Stimulated activated CD8-positive, alpha-beta memory T cell treated with anti-CD3 and anti-CD28 coated beads, Interleukin-15, amount 100 ng/mL, for 1 hour (primary cell): ENCODE results near the gene TMC2.
"Not testable (repeated sequence)": the region's sequence is repeated elsewhere in the genome, so short reads cannot be mapped to it uniquely, and the experiment has no call there.

Experiments
- DNase-seq: peaks from one replicate; pipeline ENCODE4 v3.0.0-alpha.2; 2020; ENCODE audit warnings: low read depth

The TMC2 gene

DNA sequence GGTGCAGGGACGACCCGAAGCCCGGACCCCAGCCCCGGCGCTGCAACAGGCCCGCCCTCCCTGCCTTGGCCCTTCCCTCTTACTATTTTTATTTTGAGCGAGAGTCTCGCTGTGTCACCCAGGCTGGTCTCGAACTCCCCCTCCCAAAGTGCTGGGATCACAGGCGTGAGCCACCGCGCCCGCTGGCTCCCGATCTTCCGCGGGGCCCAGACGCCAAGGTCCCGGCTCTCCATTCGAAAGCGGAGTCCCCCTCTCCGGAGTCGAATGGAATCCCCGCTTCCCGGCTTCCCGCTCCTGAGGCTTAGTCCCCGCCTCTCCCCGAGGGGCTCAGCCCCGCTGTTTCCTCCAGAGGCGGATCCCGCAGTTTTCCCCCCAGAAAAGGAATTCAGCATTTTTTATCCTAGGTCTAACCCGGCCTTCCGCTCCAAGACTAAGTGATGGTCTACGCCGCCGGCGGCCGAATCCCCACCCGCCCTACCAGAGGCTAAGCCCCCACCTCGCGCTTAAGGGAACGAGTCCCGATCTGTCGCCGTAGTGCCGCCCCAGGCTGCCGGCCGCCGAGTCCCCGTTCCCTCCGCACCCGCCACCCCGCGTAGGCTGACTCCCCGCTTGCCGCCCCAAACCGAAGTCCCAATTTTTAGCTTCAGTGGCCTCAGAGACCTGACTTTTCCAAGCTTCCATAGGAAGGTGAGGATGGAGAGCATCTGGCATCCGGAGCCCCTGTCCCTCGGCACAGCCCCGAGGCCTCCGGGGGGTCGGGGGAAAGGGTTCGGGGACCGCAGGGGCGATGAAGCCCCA is 11.5 kb upstream of the TMC2 start:
- DNase-seq: no peak

DNA sequence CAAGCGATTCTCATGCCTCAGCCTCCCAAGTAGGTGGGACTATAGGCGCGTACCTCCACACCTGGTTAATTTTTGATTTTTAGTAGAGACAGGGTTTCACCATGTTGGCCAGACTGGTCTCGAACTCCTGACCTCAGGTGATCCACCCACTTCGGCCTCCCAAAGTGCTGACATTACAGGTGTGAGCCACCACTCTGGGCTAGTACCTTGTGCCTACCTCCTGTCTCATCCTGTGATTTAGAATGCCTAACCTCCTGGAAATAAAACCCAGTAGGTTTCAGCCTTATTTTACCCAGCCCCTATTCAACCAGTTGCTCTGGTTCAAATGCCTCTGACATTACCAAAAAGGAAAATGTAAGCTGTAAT is 10.2 kb upstream of the TMC2 start:
- not testable (repeated sequence) for DNase-seq

DNA sequence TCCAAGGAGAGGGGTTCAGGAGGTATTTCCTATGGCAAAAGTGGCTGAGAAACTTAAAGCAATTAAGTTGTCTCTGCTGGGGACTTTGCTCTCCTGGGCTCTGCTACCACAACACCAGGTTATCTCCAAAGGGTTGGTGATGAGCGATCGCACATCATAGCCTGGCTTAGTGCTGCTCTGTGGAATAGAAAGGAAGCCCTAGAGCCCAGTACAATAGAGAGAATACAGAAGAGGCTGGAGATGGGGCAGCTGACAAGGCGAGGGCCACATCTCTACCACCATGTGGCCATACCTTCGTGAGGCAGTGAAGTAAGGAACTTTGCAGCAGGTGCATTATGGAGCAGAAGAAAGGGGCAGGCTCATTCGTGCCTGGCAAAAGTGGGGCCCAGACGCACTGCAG is 8.6 kb upstream of the TMC2 start:
- DNase-seq: no peak

DNA sequence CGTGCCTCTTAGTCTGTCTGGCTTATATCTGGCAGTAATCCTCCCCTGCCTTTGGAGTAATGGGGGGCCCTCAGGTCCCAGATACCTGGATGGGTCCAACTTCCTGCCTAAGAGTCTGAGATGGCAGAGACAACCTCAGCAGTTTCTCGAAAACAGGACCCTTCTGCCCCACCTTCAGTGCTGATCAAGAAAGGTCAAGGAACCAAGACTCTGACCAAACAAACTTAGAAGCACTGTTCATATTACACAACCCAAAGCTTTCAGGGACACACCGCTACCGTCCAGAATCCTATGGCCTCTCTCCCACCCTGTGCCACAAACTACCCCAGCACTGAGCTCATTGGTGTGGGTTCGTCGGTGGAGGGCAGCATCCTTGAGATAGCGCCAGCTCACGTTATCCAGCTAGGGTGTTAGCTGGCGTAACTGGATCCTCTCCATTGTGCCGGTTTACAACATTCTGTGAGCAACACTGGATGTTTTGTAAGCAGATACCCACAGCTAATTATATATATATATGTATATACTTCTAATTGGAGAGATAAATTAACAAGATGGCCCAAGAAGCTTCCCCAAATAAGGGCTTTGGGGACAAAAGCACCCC is 7.6 kb upstream of the TMC2 start:
- no peak for DNase-seq

GRCh38 chr20:2533118-2533517 is 3.3 kb upstream of the TMC2 start:
- no peak for DNase-seq

- DNase-seq: no peak
Observed at GRCh38 chr20:2535711-2536559, 438 bp upstream of the TMC2 start.

- DNase-seq: no peak
Observed at GRCh38 chr20:2537101-2537500, 728 bp downstream of the TMC2 start.

- no peak for DNase-seq
Observed at GRCh38 chr20:2538356-2538755, 2.0 kb downstream of the TMC2 start.

GRCh38 chr20:2538931-2539720 is 2.8 kb downstream of the TMC2 start:
- DNase-seq: no peak

- DNase-seq: no peak
Observed at GRCh38 chr20:2541940-2542339, 5.6 kb downstream of the TMC2 start.

- DNase-seq: no peak
Observed at GRCh38 chr20:2542361-2542760, 6.0 kb downstream of the TMC2 start.

DNA sequence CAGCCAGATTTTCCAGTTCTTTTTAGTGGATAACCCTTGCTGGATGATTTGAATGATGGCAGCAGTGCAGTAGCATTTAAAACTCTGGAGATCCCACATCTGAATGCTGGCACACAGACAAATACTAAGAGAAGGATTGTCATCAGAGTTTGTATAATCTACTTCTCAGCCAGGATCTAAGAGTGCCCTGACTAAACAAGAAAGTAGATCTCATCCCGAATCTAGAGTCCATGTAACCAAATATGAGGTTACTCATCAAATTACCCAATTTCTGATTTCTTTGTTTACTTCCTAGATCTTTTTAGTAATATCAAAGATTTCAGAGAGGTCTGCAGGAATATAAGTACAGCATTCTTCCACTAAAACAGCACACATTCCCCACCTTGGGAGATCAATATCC is 7.8 kb downstream of the TMC2 start:
- DNase-seq: no peak

GRCh38 chr20:2545594-2545993 is 9.2 kb downstream of the TMC2 start:
- no peak for DNase-seq

DNA sequence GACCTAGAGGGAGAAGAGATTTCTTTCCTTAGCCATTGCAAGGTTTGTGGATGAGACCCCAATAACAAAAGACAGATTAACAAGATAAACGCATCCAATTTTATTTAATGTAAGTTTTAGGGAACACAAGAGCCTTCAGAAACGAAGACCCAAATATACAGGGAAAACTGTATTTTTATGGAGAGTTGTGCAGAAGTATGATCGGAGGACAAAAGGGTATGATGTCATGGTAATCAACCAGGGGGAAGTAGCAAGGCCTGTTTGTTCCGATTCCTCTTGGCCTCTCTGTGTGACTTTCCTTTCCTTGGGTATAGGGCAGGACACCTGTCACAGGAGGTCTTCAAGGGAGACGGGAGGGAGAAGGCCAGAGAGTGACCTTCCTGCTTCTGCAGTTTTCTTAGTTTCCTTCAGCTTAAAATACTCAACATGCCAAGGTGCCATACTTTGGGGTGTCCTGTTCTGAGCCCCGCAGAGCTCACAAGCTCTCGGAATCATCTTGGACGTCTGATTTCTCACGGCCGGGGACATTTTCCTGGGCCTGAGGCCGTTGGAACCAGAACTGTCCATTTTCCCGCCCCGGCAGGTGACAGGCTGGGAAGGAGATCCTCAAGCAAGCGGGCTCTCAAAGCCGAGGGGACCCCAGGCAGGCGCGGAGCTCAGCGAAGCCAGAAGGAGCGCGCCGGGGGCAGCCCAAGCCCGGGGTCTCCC is 21.7 kb downstream of the TMC2 start:
- DNase-seq: no peak

GRCh38 chr20:2558581-2559278 is 22.4 kb downstream of the TMC2 start:
- DNase-seq: no peak

DNA sequence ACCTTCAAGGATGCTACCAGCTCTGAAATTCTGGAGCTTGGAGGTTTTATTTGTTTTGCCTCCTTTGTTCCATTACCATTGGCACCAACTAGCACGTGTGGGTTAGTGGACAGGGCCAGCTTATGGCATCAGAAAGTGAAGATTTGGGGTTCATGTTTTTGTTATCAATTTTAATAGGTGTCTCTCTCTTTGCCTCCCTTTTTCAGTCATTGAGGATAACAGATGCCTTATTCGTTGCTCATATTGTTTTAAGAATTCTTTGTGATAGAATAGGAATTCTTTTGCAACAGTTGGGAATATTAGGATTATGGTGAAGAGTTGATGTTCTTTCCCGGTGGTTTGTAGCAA is 22.9 kb downstream of the TMC2 start:
- no peak for DNase-seq

DNA sequence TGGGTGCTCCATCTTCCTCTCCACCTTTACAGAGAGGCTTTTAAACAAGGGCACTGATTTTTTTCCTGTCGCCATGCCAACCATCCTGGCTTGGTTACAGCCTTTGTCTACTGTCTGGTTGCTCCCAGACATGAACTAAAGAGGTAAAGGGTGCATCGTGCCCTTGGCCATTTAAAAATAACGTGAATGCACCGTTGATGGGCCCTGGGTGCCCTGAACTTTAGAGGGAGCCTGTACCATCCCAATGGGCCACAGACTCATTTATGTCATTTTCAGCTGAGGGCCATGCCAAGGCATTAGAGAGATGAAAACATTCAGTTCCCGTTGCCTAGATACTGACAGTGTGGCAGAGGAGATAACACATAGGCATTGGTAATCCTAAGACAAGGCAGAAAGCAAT is 23.3 kb downstream of the TMC2 start:
- no peak for DNase-seq

GRCh38 chr20:2563116-2563515 is 26.7 kb downstream of the TMC2 start:
- no peak for DNase-seq

GRCh38 chr20:2564406-2564805 is 28.0 kb downstream of the TMC2 start:
- no peak for DNase-seq

GRCh38 chr20:2575682-2576081 is 39.3 kb downstream of the TMC2 start:
- DNase-seq: no peak

GRCh38 chr20:2576317-2576727 is 39.9 kb downstream of the TMC2 start:
- DNase-seq: no peak
